H1 (cell line): ENCODE data around the gene FRK. TPM values are rescaled to one million over a fixed set of nuclear protein-coding genes. Genes with fewer than 3 reads are reported as not detected.

Experiments
- CTCF ChIA-PET: fragments of 300-600 bp; sonication (Branson Sonifier 250); formaldehyde crosslinking; loops from one replicate; lab custom pipeline; 2021; ENCODE audit not compliant: partially characterized antibody; lab: Charles Lee
- POLR2A ChIA-PET: fragments of 300-600 bp; sonication (Branson Sonifier 250); formaldehyde crosslinking; loops from one replicate; lab custom pipeline; 2021; ENCODE audit warnings: inconsistent platforms; ENCODE audit not compliant: partially characterized antibody; lab: Charles Lee
- DNase-seq, 2 experiments: peaks; one replicate each; pipeline versions ENCODE4 v3.0.0 to v3.0.0-alpha.2; 2010 to 2022; ENCODE audit warnings: low spot score in 2 of 2, low read depth in 1 of 2, mixed read lengths in 1 of 2
- FAIRE-seq: peaks from 2 replicates; lab custom pipeline; 2011; peaks lifted over from hg19 to GRCh38; lab: Jason Lieb, UNC
- H2AFZ ChIP-seq: 2 replicates; pipeline ENCODE4 v1.8.1; 2012; ENCODE audit warnings: low read length, inconsistent platforms
- H2AK5ac ChIP-seq: 2 replicates; pipeline ENCODE4 v1.6.1; 2013; ENCODE audit warnings: low read depth, low read length
- H2BK120ac ChIP-seq: replicated peaks from 2 replicates; pipeline ENCODE3; 2013; ENCODE audit warnings: low read depth, low read length, inconsistent platforms
- H2BK12ac ChIP-seq: 2 replicates; pipeline ENCODE4 v1.6.1; 2013; ENCODE audit warnings: low read depth, low read length
- H2BK15ac ChIP-seq: 2 replicates; pipeline ENCODE4 v1.6.1; 2013; ENCODE audit warnings: low read length
- H2BK20ac ChIP-seq: 2 replicates; pipeline ENCODE4 v1.6.1; 2013; ENCODE audit warnings: low read length
- H2BK5ac ChIP-seq: 2 replicates; pipeline ENCODE4 v1.6.1; 2013; ENCODE audit warnings: low read depth, low read length
- H3K14ac ChIP-seq: 2 replicates; pipeline ENCODE4 v1.6.1; 2013; ENCODE audit warnings: inconsistent platforms; ENCODE audit not compliant: insufficient read length
- H3K18ac ChIP-seq: 2 replicates; pipeline ENCODE4 v1.6.1; 2013; ENCODE audit warnings: low read length; ENCODE audit errors: extremely low read depth
- H3K23ac ChIP-seq: 2 replicates; pipeline ENCODE4 v1.6.1; 2013; ENCODE audit warnings: inconsistent platforms; ENCODE audit not compliant: insufficient read length
- H3K23me2 ChIP-seq: 2 replicates; pipeline ENCODE4 v1.6.1; 2013; ENCODE audit warnings: low read depth, low read length
- H3K27ac ChIP-seq: 2 replicates; pipeline ENCODE4 v1.6.1; 2011; ENCODE audit warnings: low read depth, low read length, inconsistent platforms
- H3K27me3 ChIP-seq, 4 experiments: replicated peaks in 1 of 4; 1 replicate in 1 of 4; 2 replicates in 3 of 4; pipeline versions ENCODE4 v1.6.1 to v1.8.1; 2011 to 2013; ENCODE audit warnings: low read length in 3 of 4, mild to moderate bottlenecking in 3 of 4, inconsistent platforms in 2 of 4, mixed read lengths in 2 of 4, moderate library complexity in 1 of 4; ENCODE audit not compliant: control insufficient read depth in 3 of 4, insufficient read depth in 3 of 4; ENCODE audit errors: extremely low read depth in 1 of 4
- H3K36me3 ChIP-seq, 4 experiments: 2 replicates each; pipeline versions ENCODE4 v1.6.1 to v1.8.1; 2011 to 2013; ENCODE audit warnings: mild to moderate bottlenecking in 4 of 4, low read length in 3 of 4, moderate library complexity in 2 of 4, control low read depth in 1 of 4, inconsistent platforms in 1 of 4; ENCODE audit not compliant: insufficient read depth in 4 of 4, control insufficient read depth in 2 of 4
- H3K4ac ChIP-seq: replicated peaks from 2 replicates; pipeline ENCODE3; 2013; ENCODE audit warnings: low read length, low read depth, mixed read lengths, inconsistent platforms; ENCODE audit not compliant: insufficient read length
- H3K4me1 ChIP-seq, 4 experiments: replicated peaks in 1 of 4; 1 replicate in 1 of 4; 2 replicates in 3 of 4; pipeline versions ENCODE4 v1.6.1 to v1.8.1; 2011 to 2013; ENCODE audit warnings: low read length in 3 of 4, inconsistent platforms in 2 of 4, mixed read lengths in 1 of 4; ENCODE audit not compliant: insufficient read depth in 4 of 4, control insufficient read depth in 3 of 4
- H3K4me2 ChIP-seq, 2 experiments: 2 replicates each; pipeline versions ENCODE4 v1.6.1 to v1.8.1; 2011 to 2013; ENCODE audit warnings: low read depth in 2 of 2, low read length in 2 of 2, control low read depth in 1 of 2, inconsistent platforms in 1 of 2, mild to moderate bottlenecking in 1 of 2; ENCODE audit not compliant: insufficient read depth in 1 of 2
- H3K4me3 ChIP-seq, 4 experiments: fragments of 200-600, 300-600 bp in 1 of 4; sonication (generic), shearing (Covaris generic), sonication (Bioruptor Twin) in 1 of 4; 2 replicates each; pipeline versions ENCODE4 v1.5.1 to v1.8.1; 2011 to 2016; ENCODE audit warnings: low read length in 4 of 4, low read depth in 3 of 4, control low read depth in 2 of 4, inconsistent platforms in 2 of 4, mild to moderate bottlenecking in 2 of 4, mixed read lengths in 1 of 4, moderate library complexity in 1 of 4; ENCODE audit not compliant: insufficient read depth in 2 of 4; ENCODE audit errors: extremely low read depth in 1 of 4
- H3K56ac ChIP-seq: replicated peaks from 2 replicates; pipeline ENCODE3; 2013; ENCODE audit warnings: low read depth, mild to moderate bottlenecking, mixed read lengths, low read length, inconsistent platforms; ENCODE audit not compliant: insufficient read length
- H3K79me1 ChIP-seq: 2 replicates; pipeline ENCODE4 v1.6.1; 2013; ENCODE audit warnings: low read depth, low read length, control low read depth
- H3K79me2 ChIP-seq, 2 experiments: 2 replicates each; pipeline versions ENCODE4 v1.6.1 to v1.8.1; 2012 to 2013; ENCODE audit warnings: low read length in 2 of 2, mild to moderate bottlenecking in 2 of 2, inconsistent platforms in 1 of 2; ENCODE audit not compliant: insufficient read depth in 2 of 2, control insufficient read depth in 1 of 2
- H3K9ac ChIP-seq, 4 experiments: replicated peaks in 1 of 4; 1 replicate in 1 of 4; 2 replicates in 3 of 4; pipeline versions ENCODE4 v1.6.1 to v1.8.1; 2011 to 2013; ENCODE audit warnings: low read depth in 3 of 4, low read length in 3 of 4, control low read depth in 2 of 4, mild to moderate bottlenecking in 2 of 4, moderate library complexity in 2 of 4, inconsistent platforms in 1 of 4; ENCODE audit errors: extremely low read depth in 1 of 4
- H3K9me3 ChIP-seq, 2 experiments: 2 replicates each; pipeline versions ENCODE4 v1.6.1 to v1.8.1; 2012 to 2013; ENCODE audit warnings: mild to moderate bottlenecking in 2 of 2, moderate library complexity in 2 of 2, control low read depth in 1 of 2, inconsistent platforms in 1 of 2, low read depth in 1 of 2, low read length in 1 of 2, mixed read lengths in 1 of 2; ENCODE audit not compliant: insufficient read depth in 2 of 2
- H4K20me1 ChIP-seq, 2 experiments: replicated peaks in 1 of 2; 2 replicates each; pipeline versions ENCODE3 to v1.8.1; 2011 to 2013; ENCODE audit warnings: inconsistent platforms in 2 of 2, low read length in 2 of 2, mild to moderate bottlenecking in 1 of 2; ENCODE audit not compliant: insufficient read depth in 2 of 2, control insufficient read depth in 1 of 2
- H4K5ac ChIP-seq: 2 replicates; pipeline ENCODE4 v1.6.1; 2013; ENCODE audit warnings: low read length, low read depth, mixed read lengths, inconsistent platforms; ENCODE audit not compliant: insufficient read length
- H4K8ac ChIP-seq: 2 replicates; pipeline ENCODE4 v1.8.0; 2013; ENCODE audit warnings: mild to moderate bottlenecking, moderate library complexity, low read length, inconsistent platforms; ENCODE audit not compliant: insufficient read depth; ENCODE audit errors: extremely low read depth
- H4K91ac ChIP-seq: replicated peaks from 2 replicates; pipeline ENCODE3; 2013; ENCODE audit warnings: low read length, mixed read lengths, inconsistent platforms; ENCODE audit not compliant: insufficient read length
- CREB1 ChIP-seq: IDR thresholded peaks from 2 replicates; pipeline ENCODE4 v1.6.1; 2012; ENCODE audit warnings: inconsistent platforms
- EZH2 ChIP-seq: fragments of 200-600 bp; sonication (generic); IDR thresholded peaks from 2 replicates; pipeline ENCODE4 v1.7.1; 2012; ENCODE audit warnings: low read depth, mild to moderate bottlenecking, moderate library complexity, low read length, inconsistent platforms; ENCODE audit not compliant: severe bottlenecking
- HDAC6 ChIP-seq: IDR thresholded peaks from one replicate; pipeline ENCODE4 v1.7.1; 2012; ENCODE audit warnings: low read depth, mild to moderate bottlenecking, inconsistent platforms, low read length, moderate library complexity
- RXRA ChIP-seq: IDR thresholded peaks from 2 replicates; pipeline ENCODE4 v1.6.1; 2011; ENCODE audit warnings: low read depth, mild to moderate bottlenecking, low read length, moderate library complexity; ENCODE audit not compliant: insufficient read depth
- SAP30 ChIP-seq: fragments of 300-600 bp; sonication (generic); IDR thresholded peaks from 2 replicates; pipeline ENCODE4 v1.7.1; 2012; ENCODE audit warnings: low read length, moderate library complexity, mild to moderate bottlenecking, inconsistent platforms; ENCODE audit not compliant: insufficient read depth, insufficient replicate concordance
- TEAD4 ChIP-seq: IDR thresholded peaks from 2 replicates; pipeline ENCODE4 v1.6.1; 2012; ENCODE audit warnings: low read depth, low read length, inconsistent platforms, mixed read lengths
- WGBS, 2 experiments: shearing (Covaris generic) in 1 of 2; methylation state at CpG; one replicate each; pipeline versions ENCODE4 v1.1.6 to v1.1.7; 2013 to 2015; ENCODE audit warnings: low lambda C conversion rate in 2 of 2, mixed read lengths in 2 of 2, inconsistent platforms in 1 of 2, low coverage in 1 of 2, missing lambda C conversion rate in 1 of 2; ENCODE audit not compliant: insufficient replicate concordance in 2 of 2, insufficient coverage in 1 of 2, insufficient read length in 1 of 2; ENCODE audit errors: extremely low coverage in 1 of 2, missing lambda C conversion rate in 1 of 2; 5-methylcytosine and 5-hydroxymethylcytosine counted together
- polyA plus RNA-seq, 7 experiments: library from polyadenylated mRNA; depleted of rRNA in 3 of 7; stranded (reverse) in 5 of 7; unstranded in 2 of 7; fragments of >200 nt in 5 of 7; fragments of 200-250 nt in 2 of 7; gene quantifications; 1 replicate in 5 of 7; 2 replicates in 1 of 7; 4 replicates in 1 of 7; pipeline versions ENCODE4 v1.2.1 to v1.2.3, GENCODE V29; 2011 to 2013; ENCODE audit warnings: missing spikeins in 2 of 7, mixed read lengths in 2 of 7
- total RNA-seq: library from RNA; stranded (reverse); fragmentation: NEBNext Ultra II Directional; extraction: Animal tissue kit (Norgen Biotek cat#: 25700); gene quantifications from 2 replicates; pipeline ENCODE4 v1.2.1, GENCODE V29; 2021
- TF ChIP-seq, protein P1 (sequence below): IDR thresholded peaks from 2 replicates; pipeline ENCODE4 v1.6.1; 2011; ENCODE audit warnings: low read depth, mild to moderate bottlenecking, low read length; ENCODE audit not compliant: insufficient read depth

The FRK gene
- total and polyA plus RNA-seq, 2 of the 8 experiments (the other 6 are each of a cell fraction or from before 2014, with no cell fraction given) = 0.11 to 0.24 TPM

- H3K4me2 ChIP-seq = no peak overlapping the region
- H3K4ac ChIP-seq = no peak overlapping the region
- H4K8ac ChIP-seq = no peak overlapping the region
- H2AK5ac ChIP-seq = no peak overlapping the region
- no peak for TF ChIP-seq TEAD4
- TF ChIP-seq, protein P1, sequence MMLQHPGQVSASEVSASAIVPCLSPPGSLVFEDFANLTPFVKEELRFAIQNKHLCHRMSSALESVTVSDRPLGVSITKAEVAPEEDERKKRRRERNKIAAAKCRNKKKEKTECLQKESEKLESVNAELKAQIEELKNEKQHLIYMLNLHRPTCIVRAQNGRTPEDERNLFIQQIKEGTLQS = no peak
- no peak for TF ChIP-seq HDAC6
- TF ChIP-seq RXRA = no peak
- no peak for TF ChIP-seq SAP30
- TF ChIP-seq CREB1 = no peak
- no peak for TF ChIP-seq EZH2
- no peaks in the 10 kb centered on the region for H3K4me1 ChIP-seq
- no peak overlapping the region for H3K9ac ChIP-seq
- no peaks in the 10 kb centered on the region for H4K20me1 ChIP-seq
- no peak overlapping the region for H2BK15ac ChIP-seq
- H4K91ac ChIP-seq = no peak overlapping the region
- no peak overlapping the region for H3K23ac ChIP-seq
- no peak for DNase-seq
- no peaks in the 10 kb centered on the region for H3K79me2 ChIP-seq
- H4K5ac ChIP-seq = no peak overlapping the region
- WGBS, 2 experiments = 96% methylated on average over 2 of the region's 2 CpGs; no CpG with 5 or more reads in 1 of the 2 experiments
- no peak overlapping the region for H3K27ac ChIP-seq
- no peaks in the 10 kb centered on the region for H3K27me3 ChIP-seq
- H2BK120ac ChIP-seq = no peak overlapping the region
- H2AFZ ChIP-seq = no peak overlapping the region
- no peak overlapping the region for H2BK5ac ChIP-seq
- POLR2A ChIA-PET = no interaction called here
- no peak for FAIRE-seq
- H3K79me1 ChIP-seq = no peaks in the 10 kb centered on the region
- CTCF ChIA-PET = interaction anchor here (0.6 kb wide), 1 partner anchor 236 kb away, joined by 4 read pairs; no protein-coding TSS in a partner anchor
- no peak overlapping the region for H3K4me3 ChIP-seq
- H3K18ac ChIP-seq = no peak overlapping the region
- no peaks in the 10 kb centered on the region for H3K9me3 ChIP-seq
- H3K56ac ChIP-seq = no peak overlapping the region
- no peak overlapping the region for H2BK12ac ChIP-seq
- no peak overlapping the region for H3K14ac ChIP-seq
- no peak overlapping the region for H2BK20ac ChIP-seq
- no peaks in the 10 kb centered on the region for H3K23me2 ChIP-seq
- H3K36me3 ChIP-seq = no peaks in the 10 kb centered on the region
Observed at GRCh38 chr6:115934829-115935228, 125.9 kb downstream of the FRK start.
